Measurements from ENCODE around the gene VAV2.

VAV2 gene

DNA sequence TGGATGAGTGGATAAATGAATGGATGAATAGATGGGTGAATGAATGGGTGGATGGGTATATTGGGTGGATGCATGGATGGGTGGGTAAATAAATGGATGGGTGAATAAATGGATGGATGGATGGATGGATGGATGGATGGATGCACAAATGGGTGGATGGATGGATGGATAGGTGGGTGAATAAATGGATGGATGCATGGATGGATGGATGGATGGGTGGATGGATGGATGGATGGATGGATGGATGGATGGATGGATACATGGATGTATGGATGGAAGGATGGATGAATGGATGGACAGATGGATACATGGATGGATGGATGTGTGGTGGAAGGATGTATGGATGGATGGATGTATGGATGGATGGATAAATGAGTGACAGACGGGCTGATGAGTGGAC, 140.4 kb downstream of the VAV2 start:
- no peak for DNase-seq (ENCODE audit: low read depth)

DNA sequence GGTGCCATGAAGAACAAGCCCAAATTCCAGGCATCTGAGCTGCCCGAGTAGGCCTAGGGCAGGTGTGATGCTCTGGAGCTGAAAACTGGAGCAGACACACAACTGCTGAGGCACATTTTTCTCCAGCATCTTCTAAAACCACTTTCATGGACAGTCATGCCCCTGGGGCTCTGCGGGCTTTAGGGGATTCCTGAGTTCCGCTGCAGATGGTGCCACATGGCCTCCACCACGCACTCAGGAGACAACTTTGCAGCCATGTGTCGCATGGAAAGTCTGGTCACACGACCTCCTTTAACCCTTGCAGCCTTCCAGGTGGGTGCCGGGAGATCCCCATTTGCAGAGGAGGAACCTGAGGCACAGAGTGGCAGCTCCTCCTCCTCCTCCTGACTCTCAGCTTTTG, 141.2 kb downstream of the VAV2 start:
- no peak for DNase-seq (ENCODE audit: low read depth)

GRCh38 chr9:133850161-133850560, 142.0 kb downstream of the VAV2 start:
- DNase-seq (ENCODE audit: low read depth), result no peak

- no peak for DNase-seq (ENCODE audit: low read depth)
Measured at GRCh38 chr9:133849110-133849670, 142.9 kb downstream of the VAV2 start.

DNA sequence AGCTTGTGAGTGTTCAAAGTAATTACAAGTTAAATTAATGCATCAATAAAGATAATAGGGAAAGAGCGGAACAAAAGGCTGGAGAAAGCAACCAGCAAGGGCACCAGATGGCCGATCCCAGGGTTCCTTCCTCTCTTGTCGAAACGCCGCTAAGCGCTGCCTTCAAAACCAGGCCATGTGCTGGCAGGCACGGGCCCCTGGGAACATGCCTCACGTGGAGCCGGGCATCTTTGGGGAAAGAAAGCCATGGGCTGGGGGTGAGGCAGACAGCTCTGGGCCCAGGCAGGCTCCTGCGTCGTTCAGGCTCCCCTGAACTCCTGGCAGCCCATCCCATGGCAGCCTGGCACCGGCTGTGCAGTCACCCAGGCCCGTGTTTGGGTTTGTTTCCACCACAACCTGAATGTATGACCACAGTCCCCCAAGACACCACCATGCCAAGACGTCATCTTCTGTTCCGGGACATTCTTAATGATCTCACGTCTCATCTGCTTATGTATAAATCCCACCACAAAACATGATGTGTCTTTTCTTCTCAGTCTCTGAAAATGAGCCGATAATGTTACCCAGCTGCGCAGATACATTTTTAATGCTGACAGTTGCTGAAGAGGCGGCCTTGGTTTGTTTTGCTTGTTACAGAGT, 143.5 kb downstream of the VAV2 start:
- DNase-seq (ENCODE audit: low read depth), result no peak

DNA sequence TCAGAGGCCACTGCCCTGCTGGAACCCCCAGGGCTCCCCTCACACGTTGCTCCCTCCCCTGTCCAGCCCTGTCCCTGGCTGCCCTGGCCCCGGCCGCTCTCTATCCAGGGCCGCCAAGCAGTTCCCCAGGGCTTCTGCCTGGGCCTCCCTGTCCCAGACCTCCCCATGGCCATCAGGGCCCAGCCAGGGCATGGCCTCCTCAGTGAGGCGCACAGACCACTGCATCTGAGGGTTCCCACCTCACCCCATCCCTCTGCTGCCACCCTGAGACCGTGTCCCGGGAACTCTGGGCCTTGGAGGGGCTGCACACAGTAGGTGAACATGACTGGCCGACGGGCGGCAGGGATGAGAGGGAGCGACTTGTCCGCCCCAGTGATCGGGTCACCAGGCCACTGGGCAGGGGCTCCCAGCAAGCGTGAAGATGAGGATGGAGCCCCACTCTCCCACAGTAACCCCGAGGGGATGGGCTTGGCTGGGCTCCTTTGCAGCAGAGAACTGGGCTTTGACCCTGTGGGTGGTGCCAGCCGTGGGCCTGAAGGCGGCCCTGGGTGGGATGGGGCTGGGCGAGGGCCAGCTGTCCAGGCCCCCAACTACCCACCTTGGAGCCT, 145.5 kb downstream of the VAV2 start:
- DNase-seq (ENCODE audit: low read depth), result no peak

DNA sequence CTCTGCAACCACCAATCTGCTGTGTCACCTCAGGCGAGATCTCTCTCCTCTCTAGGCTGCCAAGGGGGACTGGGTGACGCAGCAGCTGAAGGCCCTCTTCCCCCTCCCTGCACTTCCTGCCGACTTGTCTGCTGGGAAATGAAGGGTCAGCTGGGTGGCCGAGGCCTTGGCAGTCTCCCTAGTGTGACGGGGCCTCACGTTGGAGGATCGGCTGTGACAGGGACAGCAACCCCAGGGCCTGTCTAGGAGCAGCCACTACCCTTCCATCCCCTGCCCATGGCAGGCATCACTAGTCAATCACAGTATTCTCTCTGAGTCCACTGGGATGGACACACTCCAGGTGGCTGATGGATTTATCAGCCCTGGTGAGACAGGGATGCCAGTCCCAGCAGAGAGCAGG, 146.7 kb downstream of the VAV2 start:
- DNase-seq (ENCODE audit: low read depth), result no peak

GRCh38 chr9:133844881-133845410, 147.2 kb downstream of the VAV2 start:
- DNase-seq (ENCODE audit: low read depth), result no peak

GRCh38 chr9:133844398-133844784, 147.7 kb downstream of the VAV2 start:
- no peak for DNase-seq (ENCODE audit: low read depth)

DNA sequence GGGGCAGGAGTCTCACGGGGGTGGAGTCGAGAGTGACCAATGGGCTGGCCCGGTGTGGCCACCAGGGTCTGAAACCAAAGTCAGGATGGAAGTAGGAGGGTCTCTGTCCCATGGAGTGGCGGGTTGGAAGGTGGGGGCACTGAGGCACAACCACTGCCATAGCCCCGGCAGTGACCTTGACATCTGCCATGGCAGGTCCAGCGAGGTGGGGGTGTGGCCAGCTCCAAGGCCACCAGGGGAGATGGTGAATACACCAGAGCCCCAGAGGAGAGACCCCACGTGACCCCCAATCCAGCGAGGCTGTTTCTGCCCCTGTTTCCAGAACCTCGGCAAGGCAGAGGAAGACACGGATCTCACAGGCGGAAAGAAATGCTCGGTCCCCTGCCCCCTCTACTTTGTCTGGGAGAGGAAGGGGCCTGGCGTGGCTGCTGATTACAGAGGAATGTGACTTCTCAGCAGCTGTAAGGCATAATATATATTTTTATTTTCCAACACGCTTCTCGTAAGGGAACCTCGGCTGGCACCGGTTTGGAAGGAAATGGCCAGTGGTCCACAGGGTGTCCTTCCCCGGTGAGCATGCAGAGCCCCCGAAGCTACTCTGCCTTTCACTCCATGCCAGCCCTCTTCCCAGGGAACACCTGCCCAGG, 148.2 kb downstream of the VAV2 start:
- no peak for DNase-seq (ENCODE audit: low read depth)

GRCh38 chr9:133843250-133843649, 148.9 kb downstream of the VAV2 start:
- DNase-seq (ENCODE audit: low read depth), result no peak

DNA sequence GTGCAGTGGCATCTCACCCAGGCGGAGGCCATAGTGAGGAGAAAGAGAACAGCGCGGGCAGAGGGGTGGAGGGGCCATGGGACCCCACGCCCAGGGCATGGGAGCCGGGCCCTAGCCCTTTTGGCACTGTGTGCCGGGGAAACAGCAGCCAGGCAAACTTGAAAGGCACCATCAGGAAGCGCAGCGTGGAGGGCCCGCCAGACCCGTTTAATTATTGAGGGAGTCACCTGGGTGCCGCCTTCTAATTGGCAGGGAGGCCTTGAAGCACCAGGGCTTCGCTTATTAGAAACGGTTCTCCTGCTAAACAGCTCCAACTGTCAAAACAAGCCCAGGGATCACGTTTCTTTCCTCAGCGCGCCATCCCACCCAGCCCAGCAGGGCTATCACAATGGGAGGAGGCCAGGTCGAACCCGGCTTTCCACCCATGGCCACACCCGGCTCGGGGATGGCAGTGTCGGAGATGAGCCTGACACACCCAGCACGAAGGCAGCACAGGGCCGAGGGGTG, 149.3 kb downstream of the VAV2 start:
- DNase-seq (ENCODE audit: low read depth), result no peak

GRCh38 chr9:133842174-133842573, 149.9 kb downstream of the VAV2 start:
- no peak for DNase-seq (ENCODE audit: low read depth)

GRCh38 chr9:133841167-133841812, 150.8 kb downstream of the VAV2 start:
- DNase-seq (ENCODE audit: low read depth), result no peak

DNA sequence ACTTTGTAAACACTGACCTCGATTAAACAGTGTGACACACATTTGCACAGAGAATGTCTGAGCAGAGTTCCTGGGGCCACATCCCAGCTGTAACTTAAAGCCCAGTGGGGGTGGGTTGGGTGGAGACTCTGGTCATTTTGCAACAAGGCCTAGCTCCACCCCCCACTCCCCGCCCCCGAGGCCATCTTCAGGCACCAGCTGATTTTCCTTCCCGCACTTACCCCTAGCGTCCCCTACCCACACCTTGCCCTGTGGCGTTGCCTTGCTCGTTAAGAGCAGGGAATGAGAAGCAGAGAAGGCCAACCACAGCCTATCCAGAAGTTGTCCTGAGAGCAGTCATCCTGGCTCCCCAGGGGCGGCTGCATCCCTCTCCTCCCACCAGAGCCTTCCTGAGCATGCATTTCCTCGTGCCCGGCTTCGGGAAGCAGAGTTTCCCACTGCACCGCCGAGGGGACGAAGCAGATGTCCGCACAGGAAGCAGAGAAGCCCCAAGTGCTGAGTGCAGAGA, 152.2 kb downstream of the VAV2 start:
- no peak for DNase-seq (ENCODE audit: low read depth)

GRCh38 chr9:133838859-133839507, 153.1 kb downstream of the VAV2 start:
- DNase-seq (ENCODE audit: low read depth), result no peak

DNA sequence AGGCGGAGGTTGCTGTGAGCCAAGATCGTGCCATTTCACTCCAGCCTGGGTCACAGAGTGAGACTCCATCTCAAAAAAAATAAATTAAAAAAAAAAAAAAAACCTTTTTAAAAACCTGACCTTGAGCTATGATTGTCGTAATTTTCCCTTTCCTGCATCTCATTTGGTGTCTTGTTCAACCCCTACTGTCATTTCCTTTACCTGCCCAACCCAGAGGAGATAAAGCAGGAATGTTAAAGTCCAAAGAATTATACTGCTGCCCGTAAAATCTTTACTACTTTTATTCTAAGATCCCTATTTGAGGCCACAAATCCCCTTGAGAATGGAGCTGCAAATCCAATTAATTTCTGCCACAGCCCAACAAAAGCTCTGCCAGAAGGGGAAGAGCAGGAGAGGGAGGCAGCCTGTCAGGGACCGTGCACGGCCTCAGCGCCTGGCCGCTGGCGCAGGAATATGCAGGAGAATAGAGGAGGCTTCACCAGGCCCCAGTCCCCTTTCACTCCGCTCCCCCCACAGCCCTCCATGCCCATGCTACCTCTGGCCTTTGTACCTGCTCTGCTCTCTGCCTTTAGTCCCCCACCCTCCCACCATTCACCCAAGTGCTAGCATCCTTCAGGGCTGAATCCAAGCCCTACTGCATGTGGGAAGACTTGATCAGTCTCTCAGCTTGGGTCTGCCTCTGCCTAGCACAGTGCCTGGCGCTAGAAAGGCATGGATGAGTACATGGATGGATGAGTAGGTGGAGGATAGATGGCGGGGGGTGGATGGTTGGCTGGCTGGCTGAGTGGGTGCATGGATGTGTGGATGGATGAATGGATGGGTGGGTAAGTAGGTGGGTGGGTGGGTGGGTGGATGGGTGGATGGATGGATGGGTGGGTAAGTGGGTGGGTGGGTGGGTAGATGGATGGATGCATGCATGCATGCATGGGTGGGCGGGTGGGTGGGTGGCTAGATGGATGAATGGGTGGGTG, 154.2 kb downstream of the VAV2 start:
- no peak for DNase-seq (ENCODE audit: low read depth)

GRCh38 chr9:133836818-133837217, 155.3 kb downstream of the VAV2 start:
- no peak for DNase-seq (ENCODE audit: low read depth)

- no peak for DNase-seq (ENCODE audit: low read depth)
Measured at GRCh38 chr9:133836001-133836758, 155.9 kb downstream of the VAV2 start.

All from stimulated activated CD8-positive, alpha-beta memory T cell treated with anti-CD3 and anti-CD28 coated beads, Interleukin-7, amount 100 ng/mL, for 24 hours (primary cell).